A673 (cell line): ENCODE results near the gene SPNS1. TPM values are rescaled to one million over a fixed set of nuclear protein-coding genes. Genes with fewer than 3 reads are reported as not detected.
"Not testable (repeated sequence)": the region's sequence is repeated elsewhere in the genome, so short reads cannot be mapped to it uniquely, and the experiment has no call there.

ENCODE experiments used
- BruUV-seq: library from RNA; stranded (reverse); fragments of 400-500 nt; replicated peaks from 2 replicates; lab custom pipeline; 2021; lab: Mats Ljungman, UMichigan
- CTCF ChIA-PET: fragments of 300-600 bp; sonication (Branson Sonifier 250); formaldehyde crosslinking; loops from one replicate; lab custom pipeline; 2022; ENCODE audit warnings: antibody characterized with exemption; lab: Charles Lee
- POLR2A ChIA-PET: fragments of 300-600 bp; sonication (Branson Sonifier 250); formaldehyde crosslinking; loops from one replicate; lab custom pipeline; 2022; ENCODE audit warnings: antibody characterized with exemption; ENCODE audit not compliant: low non-redundant PET; lab: Charles Lee
- DNase-seq: peaks from one replicate; pipeline ENCODE4 v3.0.0-alpha.2; 2015; ENCODE audit warnings: low spot score
- H3K27ac ChIP-seq: fragments of 200-600 bp; sonication (generic); 2 replicates; pipeline ENCODE4 v1.5.1; 2016; ENCODE audit warnings: mixed run types, low read depth, mild to moderate bottlenecking, mixed read lengths, antibody characterized with exemption, low read length; ENCODE audit not compliant: poor library complexity, severe bottlenecking
- H3K27me3 ChIP-seq: fragments of 200-600 bp; sonication (generic); replicated peaks from 2 replicates; pipeline ENCODE4 v1.6.1; 2017; ENCODE audit warnings: mixed run types, low read depth, mild to moderate bottlenecking, mixed read lengths, antibody characterized with exemption, low read length; ENCODE audit not compliant: insufficient read depth, poor library complexity
- H3K36me3 ChIP-seq: fragments of 200-600 bp; sonication (generic); 2 replicates; pipeline ENCODE4 v1.6.1; 2016; ENCODE audit warnings: mixed run types, mild to moderate bottlenecking, mixed read lengths, antibody characterized with exemption, low read length; ENCODE audit not compliant: insufficient read depth, poor library complexity, severe bottlenecking
- H3K4me1 ChIP-seq: fragments of 200-600 bp; sonication (generic); 2 replicates; pipeline ENCODE4 v1.6.1; 2017; ENCODE audit warnings: mixed run types, mild to moderate bottlenecking, mixed read lengths, antibody characterized with exemption, low read length; ENCODE audit not compliant: insufficient read depth, poor library complexity, severe bottlenecking
- H3K4me3 ChIP-seq: fragments of 200-600 bp; sonication (generic); 2 replicates; pipeline ENCODE4 v1.5.1; 2016; ENCODE audit warnings: low read depth, mixed run types, mild to moderate bottlenecking, mixed read lengths, low read length; ENCODE audit not compliant: poor library complexity, severe bottlenecking
- H3K9me3 ChIP-seq: fragments of 200-600 bp; sonication (generic); 2 replicates; pipeline ENCODE4 v1.6.1; 2016; ENCODE audit warnings: mixed run types, low read depth, mild to moderate bottlenecking, mixed read lengths, antibody characterized with exemption, low read length; ENCODE audit not compliant: poor library complexity, severe bottlenecking
- EZH2 ChIP-seq: fragments of 200-600 bp; sonication (generic); IDR thresholded peaks from 2 replicates; pipeline ENCODE4 v1.6.1; 2017; ENCODE audit warnings: borderline replicate concordance, low read depth, mild to moderate bottlenecking, mixed read lengths, antibody characterized with exemption, low read length; ENCODE audit not compliant: poor library complexity, severe bottlenecking
- intact Hi-C: fragments of 100-400 bp; cut with micrococcal nuclease; formaldehyde crosslinking; loops from one replicate; pipeline ENCODE4 v1.10.0; 2022; ENCODE audit not compliant: unreplicated experiment
- total RNA-seq: library from RNA; stranded (reverse); gene quantifications from 2 replicates; pipeline ENCODE4 v1.2.3, GENCODE V29; 2021
- TF ChIP-seq, protein P1 (sequence below): fragments of 300-800, 200-600 bp; sonication (generic); conservative IDR thresholded peaks from 2 replicates; pipeline ENCODE4 v1.5.1; 2017; ENCODE audit warnings: low read depth, mild to moderate bottlenecking, antibody characterized with exemption, low read length, moderate library complexity, mixed read lengths

The SPNS1 gene
- total RNA-seq, 1 experiment from 2014 or later = 46.3 TPM

DNA sequence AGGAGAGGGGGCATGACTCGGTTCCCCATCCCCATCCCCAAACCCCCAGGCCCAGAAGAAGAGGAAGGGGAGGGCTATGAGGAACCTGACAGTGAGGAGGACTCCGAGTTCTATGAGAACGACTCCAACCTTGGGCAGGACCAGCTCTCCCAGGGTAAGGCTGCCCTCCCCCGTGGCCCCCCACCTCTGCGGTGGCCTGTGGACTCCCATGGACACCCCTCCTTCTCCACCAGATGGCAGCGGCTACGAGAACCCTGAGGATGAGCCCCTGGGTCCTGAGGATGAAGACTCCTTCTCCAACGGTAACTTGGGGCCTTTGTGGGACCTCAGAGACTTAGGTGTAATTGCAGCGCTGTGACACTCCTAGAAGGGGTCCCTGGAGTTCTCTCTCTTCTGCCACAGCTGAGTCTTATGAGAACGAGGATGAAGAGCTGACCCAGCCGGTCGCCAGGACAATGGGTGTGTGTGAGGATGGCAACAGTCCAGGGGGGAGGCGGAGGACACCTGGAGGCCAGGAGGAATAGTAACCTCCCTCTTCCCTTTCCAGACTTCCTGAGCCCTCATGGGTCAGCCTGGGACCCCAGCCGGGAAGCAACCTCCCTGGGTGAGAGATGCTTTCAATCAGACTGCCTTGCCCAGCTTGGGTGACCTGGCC is 37.2 kb upstream of the SPNS1 start:
- Histone ChIP-seq H3K4me3 (no peak overlapping the region), H3K9me3 (no peaks in the 10 kb centered on the region), H3K27me3 (no peaks in the 10 kb centered on the region), H3K4me1 (peaks cover 5% of the 10 kb centered on the region), H3K27ac (no peak overlapping the region), H3K36me3 (no peaks in the 10 kb centered on the region)
- TF ChIP-seq, protein P1, sequence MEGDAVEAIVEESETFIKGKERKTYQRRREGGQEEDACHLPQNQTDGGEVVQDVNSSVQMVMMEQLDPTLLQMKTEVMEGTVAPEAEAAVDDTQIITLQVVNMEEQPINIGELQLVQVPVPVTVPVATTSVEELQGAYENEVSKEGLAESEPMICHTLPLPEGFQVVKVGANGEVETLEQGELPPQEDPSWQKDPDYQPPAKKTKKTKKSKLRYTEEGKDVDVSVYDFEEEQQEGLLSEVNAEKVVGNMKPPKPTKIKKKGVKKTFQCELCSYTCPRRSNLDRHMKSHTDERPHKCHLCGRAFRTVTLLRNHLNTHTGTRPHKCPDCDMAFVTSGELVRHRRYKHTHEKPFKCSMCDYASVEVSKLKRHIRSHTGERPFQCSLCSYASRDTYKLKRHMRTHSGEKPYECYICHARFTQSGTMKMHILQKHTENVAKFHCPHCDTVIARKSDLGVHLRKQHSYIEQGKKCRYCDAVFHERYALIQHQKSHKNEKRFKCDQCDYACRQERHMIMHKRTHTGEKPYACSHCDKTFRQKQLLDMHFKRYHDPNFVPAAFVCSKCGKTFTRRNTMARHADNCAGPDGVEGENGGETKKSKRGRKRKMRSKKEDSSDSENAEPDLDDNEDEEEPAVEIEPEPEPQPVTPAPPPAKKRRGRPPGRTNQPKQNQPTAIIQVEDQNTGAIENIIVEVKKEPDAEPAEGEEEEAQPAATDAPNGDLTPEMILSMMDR = no peak
- no peak for TF ChIP-seq EZH2
- DNase-seq = no peak
- intact Hi-C loops = no loop called here
- no TSS peak for BruUV-seq
- CTCF ChIA-PET = no interaction called here
- POLR2A ChIA-PET = no interaction called here

DNA sequence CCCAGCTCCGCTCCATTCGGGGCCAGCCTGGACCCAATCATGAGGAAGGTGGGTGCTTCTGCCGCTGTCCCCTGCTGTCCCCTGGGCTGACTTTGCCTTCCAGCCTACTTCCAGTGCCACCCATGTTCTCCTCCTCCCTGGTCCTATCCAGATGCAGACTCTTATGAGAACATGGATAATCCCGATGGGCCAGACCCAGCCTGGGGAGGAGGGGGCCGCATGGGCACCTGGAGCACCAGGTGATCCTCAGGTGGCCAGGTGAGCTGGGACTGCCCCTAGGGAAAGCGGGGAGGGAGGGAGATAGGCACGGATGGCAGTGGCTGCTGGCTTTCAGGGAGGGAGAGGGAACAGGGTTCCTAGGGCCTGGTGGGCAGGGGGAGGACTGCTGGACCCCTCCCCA is 35.9 kb upstream of the SPNS1 start:
- Histone ChIP-seq H3K9me3 (no peaks in the 10 kb centered on the region), H3K27me3 (no peaks in the 10 kb centered on the region), H3K27ac (no peak overlapping the region), H3K4me3 (no peak overlapping the region), H3K4me1 (peaks cover 5% of the 10 kb centered on the region), H3K36me3 (no peaks in the 10 kb centered on the region)
- POLR2A ChIA-PET = no interaction called here
- DNase-seq = no peak
- intact Hi-C loops = no loop called here
- no TSS peak for BruUV-seq
- CTCF ChIA-PET = no interaction called here
- no peak for TF ChIP-seq EZH2
- TF ChIP-seq, protein P1 = no peak

DNA sequence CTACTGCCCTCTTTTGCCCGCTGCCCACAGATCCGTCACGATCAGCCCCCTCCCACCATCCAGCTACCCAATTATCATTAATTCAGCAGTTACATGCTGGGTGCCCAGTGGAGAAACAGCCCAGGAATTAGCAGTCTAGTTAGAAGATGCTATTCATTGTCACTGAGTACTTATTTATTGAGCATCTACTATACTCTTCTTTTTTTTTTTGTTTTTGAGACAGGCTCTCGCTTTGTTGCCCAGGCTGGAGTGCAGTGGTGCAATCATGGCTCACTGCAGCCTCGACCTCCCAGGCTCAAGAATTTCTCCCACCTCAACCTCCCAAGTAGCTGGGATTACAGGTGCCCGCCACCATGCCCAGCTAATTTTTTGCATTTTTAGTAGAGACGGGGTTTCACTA is 34.8 kb upstream of the SPNS1 start:
- POLR2A ChIA-PET, H3K27ac ChIP-seq, H3K4me1 ChIP-seq, H3K36me3 ChIP-seq, intact Hi-C loops, BruUV-seq, H3K9me3 ChIP-seq, DNase-seq, H3K4me3 ChIP-seq, CTCF ChIA-PET, H3K27me3 ChIP-seq: not testable (repeated sequence)

DNA sequence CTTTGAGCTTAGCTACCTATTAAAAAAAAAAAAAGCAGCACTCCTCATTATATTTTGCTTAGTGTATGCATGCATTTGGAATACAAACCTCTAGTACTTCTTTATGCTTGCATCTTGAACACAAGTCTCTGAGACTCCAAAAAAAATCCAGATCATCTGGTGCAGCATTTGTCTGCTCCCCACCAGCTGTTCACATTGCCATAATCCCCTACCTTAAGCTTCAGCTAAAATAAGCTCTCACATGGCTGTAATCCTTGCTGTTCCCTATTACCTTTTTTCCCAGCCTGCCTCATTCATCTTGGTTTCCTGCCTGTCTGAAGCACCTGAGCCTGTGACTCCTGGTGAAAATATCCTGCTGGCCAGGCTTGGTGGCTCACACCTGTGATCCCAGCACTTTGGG is 31.3 kb upstream of the SPNS1 start:
- Histone ChIP-seq H3K36me3 (no peaks in the 10 kb centered on the region), H3K4me3 (no peak overlapping the region), H3K9me3 (no peaks in the 10 kb centered on the region), H3K4me1 (no peaks in the 10 kb centered on the region), H3K27me3 (no peaks in the 10 kb centered on the region), H3K27ac (no peak overlapping the region)
- DNase-seq = no peak
- intact Hi-C loops = no loop called here
- no TSS peak for BruUV-seq
- ChIA-PET CTCF (no interaction called here), POLR2A (interaction anchor here (0.6 kb wide), 1 partner anchor 74 kb away, joined by 5 read pairs; no protein-coding TSS in a partner anchor)
- no peak for TF ChIP-seq EZH2
- TF ChIP-seq, protein P1 = no peak
